ENCODE data around the gene SNX13.

SNX13 gene

GRCh38 chr7:17940302-17940883 lies at the start of gene SNX13:
TSS of gene SNX13 (minus strand) at chr7:17940494. CDS start at chr7:17940295, 199 bp downstream.
- DNase-seq, result peak; percentile 91

DNA sequence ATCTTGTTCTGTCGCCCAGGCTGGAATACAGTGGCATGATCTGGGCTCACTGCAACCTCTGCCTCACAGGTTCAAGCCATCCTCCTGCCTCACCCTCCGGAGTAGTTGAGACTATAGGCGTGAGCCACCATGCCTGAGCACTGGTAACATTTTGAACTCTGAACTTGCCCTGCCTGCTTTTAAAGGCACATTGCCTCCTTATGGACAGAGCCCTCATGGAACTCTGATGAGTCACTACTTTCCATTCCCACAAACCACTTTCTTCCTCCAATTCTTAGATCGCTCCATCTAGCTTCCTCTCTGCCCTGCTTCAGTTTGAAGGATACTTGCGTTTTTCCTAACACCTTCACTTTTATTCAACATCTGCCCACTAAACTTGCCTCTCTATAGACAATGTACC lies 49.3 kb upstream of the SNX13 start:
- peak; percentile 8 for DNase-seq

GRCh38 chr7:17988858-17989257 lies 48.6 kb upstream of the SNX13 start:
- DNase-seq, result no peak

- DNase-seq, result no peak
Measured at GRCh38 chr7:17988141-17988540, 47.8 kb upstream of the SNX13 start.

GRCh38 chr7:17986851-17987250 lies 46.6 kb upstream of the SNX13 start:
- DNase-seq, result peak; percentile 77

DNA sequence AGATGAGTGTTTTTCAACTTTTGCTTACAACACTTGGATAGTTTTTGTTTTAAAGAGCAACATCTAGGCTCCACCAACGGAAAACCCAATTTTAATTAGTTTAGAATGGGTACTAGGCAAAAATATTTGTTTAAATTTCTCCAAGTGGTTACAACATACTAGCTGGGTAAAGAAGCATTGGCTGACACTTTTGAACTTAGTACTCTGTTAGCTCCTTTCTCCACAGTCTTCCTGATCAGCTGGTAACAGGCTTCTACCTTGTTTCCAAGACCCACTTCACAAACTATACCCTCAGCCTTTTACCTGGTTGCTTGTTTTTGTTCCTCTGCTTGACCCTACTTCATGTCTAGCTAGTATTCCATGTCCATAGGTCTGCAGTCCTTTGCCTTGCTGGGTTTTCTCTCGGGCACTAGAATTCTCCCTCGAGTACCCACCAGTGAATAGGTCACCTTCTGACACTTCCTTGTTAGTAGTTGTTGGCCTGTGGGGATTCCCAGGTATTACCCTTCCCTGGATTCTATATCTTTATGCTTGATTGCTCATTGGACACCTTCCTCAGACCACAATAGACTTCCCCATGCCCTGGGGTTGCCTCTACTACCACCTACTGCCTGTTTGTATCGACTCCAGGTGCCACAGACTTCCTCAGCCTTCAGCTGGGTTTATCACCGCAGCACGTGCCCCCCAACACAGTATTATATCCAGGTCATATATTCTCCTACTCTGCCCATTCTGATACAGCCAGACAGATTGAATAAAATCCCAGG lies 45.4 kb upstream of the SNX13 start:
- DNase-seq, result no peak

GRCh38 chr7:17984288-17984687 lies 44.0 kb upstream of the SNX13 start:
- DNase-seq, result no peak

DNA sequence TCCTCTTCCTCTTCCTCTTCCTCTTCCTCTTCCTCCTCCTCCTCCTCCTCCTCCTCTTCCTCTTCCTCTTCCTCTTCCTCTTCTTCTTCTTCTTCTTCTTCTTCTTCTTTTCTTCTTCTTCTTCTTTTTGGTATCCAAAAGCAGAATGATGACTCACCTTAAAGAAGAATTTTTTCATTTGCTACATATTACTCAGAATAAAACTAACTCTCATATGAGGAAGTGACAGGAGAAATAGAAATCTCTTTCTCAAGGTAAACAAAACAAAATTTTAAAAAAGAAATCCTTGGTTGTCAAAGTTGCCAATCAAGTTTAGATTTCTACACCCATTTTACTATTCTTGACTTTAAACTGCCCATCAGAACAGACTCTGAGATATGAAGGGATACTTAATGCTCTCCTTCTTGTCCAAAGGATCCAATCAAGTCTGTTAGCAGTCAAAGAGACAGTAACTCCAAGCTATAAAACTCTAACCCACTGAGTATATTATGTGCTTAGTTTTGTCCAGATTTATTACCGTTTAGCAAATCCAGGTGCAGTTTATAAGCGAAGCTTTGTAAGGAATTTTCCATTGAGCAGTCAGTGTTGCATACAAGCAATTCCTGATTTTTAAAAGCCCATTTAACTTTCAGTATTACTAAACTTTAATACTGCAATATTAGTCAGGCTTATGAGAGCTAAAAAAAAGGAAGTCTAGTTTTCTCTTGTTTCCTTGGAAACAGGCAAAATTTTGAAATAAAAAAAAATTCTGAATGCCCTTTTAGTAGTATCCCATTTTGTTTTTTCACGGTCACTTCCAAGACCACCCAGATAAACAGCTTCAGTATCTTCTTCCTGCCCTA lies 43.1 kb upstream of the SNX13 start:
- DNase-seq, result no peak

DNA sequence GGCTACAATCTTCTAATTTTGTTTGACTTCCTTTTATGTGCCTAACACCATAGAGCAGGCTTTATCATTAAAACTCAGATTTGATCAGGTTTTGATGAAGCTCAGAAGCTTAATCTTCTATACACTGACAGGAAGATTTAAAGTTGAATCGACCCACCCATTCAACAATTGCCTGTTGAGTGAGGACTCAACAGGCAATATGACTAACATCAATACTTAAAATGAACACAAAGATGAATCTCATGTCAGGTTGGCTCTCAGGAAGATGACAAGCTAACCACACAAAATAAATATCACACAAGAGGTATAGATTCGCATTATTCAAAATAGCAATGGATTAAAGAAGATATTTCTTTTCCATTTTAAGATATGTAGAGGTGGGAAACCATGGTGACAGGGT lies 36.7 kb upstream of the SNX13 start:
- DNase-seq, result no peak

DNA sequence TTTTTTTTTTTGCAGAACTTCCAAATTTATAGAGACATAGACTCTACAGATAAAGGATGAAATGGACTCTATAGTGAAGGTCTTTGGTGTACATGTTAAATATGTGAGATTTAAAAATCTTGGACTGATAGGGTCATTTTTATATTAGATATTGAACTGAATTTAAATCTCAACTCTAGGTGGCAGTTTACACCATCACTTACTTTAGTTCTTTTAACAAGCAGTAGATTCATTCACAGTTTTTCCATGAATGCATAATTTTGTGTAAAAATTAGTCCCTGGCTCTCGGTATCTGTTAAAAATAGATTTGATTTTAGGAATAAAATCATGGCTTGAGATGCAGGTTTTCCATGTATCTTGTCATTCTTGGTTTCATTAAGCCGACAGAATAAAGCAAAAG lies 31.1 kb upstream of the SNX13 start:
- DNase-seq, result no peak

GRCh38 chr7:17968791-17969715 lies 28.8 kb upstream of the SNX13 start:
- DNase-seq, result no peak

DNA sequence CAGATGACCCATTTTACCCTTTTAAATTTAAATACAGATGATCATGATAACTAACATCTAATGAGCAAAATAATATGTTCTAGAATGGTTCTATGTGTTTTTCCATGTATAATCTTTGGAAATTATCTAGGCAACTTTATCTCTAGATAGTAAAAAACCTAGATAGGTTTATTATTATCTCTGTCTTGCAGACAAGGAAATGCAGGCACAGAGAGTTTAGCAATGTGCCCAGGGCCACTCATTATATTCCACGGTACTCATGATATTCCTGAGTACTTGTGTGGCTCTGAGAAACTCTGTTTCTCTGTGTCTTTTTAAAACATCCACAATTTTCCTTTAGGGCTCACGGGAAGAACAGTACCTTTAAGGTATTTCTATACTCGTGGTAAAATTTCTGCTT lies 26.4 kb upstream of the SNX13 start:
- DNase-seq, result no peak

DNA sequence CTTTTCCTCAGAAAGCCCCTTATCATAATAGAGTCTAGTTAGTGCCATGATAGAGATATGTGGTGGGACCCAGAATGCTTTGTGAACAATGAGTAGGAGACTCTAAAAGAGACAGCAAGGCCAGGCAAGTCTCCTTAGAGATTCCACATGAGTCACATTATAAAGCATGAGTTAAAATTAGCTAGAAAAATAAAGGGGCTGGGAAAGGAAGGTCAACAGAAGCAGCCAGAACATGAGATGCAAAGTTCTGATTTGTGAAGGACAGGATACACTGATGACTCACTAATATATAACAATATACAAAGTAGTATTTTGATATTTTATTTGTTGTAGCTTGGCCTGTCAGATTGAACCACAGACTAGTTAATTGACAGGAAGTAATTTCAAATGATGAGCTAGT lies 25.3 kb upstream of the SNX13 start:
- DNase-seq, result peak; percentile 34

- no peak for DNase-seq
Measured at GRCh38 chr7:17963281-17963680, 23.0 kb upstream of the SNX13 start.

DNA sequence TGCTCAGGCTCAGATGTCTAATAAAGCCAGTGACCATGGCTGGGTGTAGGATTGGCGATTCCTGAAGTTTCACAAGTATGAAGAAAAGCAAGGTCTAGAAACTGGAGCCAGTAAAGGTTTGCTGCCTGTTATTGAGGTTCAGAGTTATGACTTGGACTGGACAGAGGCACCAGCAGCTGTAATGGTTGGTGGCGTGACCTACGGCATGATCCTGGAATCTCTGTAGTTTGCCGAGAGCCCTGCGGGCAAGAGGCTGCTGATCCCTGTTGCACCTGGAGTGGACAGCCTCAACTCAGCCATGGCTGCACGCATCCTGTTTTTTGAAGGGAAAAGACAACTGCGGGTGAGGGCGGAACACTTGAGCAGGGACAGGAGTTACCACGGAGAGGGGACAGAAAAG lies 22.4 kb upstream of the SNX13 start:
- no peak for DNase-seq

DNA sequence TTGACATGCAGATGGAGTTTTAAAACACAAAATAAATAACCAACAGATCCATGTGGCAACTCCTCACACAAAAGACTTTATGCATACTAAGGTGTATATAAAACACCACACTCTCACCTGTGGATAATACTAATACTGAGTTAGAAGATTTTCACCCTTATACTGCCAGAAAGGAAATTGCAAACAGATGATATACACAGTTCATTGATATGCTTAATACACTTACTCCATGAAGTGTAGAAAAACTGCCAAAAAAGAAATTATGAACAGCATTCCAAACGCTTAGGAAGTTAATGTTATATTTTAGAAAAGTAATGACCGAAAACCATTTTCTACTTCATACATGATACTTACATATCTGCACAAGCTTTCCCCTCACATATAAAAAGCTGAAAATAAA lies 17.6 kb upstream of the SNX13 start:
- DNase-seq, result no peak

DNA sequence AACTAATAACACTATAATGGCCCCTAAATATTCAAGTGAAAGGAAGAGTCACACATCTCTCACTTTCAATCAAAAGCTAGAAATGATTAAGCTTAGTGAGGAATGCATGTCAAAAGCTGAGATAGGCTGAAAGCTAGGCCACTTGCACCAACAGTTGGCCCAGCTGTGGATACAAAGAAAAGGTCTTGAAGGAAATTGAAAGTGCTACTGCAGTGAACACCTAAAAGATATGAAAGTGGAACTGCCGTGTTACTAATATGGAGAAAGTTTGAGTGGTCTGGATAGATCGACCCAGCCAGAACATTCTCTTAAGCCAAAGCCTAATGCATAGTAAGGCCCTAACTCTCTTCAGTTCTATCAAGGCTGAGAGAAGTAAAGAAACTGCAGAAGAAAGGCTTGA lies 12.1 kb upstream of the SNX13 start:
- no peak for DNase-seq

DNA sequence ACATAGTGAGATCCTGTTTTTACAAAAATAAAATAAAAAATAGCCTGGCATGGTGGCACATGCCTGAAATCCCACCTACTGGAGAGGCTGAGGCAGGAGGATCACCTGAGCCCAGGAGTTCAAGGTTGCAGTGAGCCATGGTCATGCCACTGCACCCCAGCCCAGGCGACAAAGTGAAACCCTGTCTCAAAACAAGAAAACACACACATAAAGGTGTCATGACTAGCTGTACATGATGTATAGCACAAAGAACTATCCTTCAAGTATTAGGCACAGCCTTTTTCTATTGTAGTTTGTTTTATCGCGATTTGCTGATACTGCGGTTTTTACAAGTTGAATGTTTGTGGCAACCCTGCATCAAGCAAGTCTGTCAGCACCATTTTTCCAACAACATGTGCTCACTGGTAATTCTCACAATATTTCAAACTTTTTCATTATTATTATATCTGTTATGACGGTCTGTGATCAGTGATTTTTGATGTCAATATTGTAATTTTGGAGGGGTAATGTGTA lies 11.5 kb upstream of the SNX13 start:
- DNase-seq, result no peak

DNA sequence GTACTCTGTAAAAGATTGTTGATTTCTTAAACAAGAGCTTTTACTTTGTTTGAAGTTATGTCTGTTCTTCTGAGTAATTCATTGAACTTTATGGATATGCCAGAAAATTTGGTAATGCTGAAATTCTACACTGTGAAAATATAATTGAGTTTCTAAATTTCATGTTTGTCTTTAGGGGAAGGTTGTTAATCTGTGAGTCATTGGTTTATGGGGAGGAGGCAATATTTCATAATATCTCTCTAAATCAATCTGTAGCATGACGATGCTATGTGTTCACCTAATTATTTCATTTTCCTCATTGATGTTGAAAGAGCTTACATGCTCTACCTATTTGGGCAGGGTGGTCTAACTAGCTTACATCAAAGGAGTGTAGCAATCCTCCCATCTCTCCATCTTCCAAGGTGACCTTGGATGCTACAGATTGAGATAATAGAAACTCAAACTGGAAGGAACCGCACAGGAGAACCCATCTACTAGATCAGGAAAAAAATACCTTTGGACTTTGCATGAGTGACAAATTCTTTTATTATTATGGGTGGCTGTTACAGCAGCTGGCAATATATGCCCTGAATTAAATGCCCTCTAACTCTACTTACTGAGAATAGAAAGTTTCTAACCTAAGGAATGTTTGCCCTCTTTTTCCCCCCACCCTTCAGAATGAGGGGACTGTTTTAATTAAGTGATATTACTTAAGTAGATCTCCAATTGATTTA lies 8.4 kb upstream of the SNX13 start:
- no peak for DNase-seq

GRCh38 chr7:17947620-17948019 lies 7.3 kb upstream of the SNX13 start:
- DNase-seq, result no peak

- DNase-seq, result no peak
Measured at GRCh38 chr7:17946591-17946990, 6.3 kb upstream of the SNX13 start.

DNA sequence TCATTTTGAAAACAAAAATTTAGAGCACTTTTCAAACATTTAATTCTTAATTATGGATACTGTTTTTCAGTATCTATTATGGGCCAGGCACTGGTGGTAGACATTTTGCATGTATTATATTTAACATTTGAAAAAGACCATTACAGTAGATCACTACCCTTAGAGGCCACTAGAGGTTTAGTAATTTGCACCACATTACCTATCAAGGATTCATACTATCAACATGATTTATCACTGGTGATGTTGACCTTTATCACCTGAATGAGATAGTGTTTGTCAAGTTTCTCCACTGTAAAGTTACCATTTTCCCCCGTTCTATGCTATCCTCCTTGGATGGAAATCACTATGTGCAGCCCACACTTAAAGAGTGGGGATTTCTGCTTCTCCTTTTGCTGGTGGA lies 4.4 kb upstream of the SNX13 start:
- no peak for DNase-seq
